ENCODE results near the gene KIF5C. TPM values are rescaled to one million over a fixed set of nuclear protein-coding genes. Genes with fewer than 3 reads are reported as not detected.

Gene KIF5C
- total RNA-seq, 2 experiments from 2014 or later = 8.1 to 22.2 TPM

GRCh38 chr2:149002378-149002890 lies 127.4 kb downstream of the KIF5C start:
- no TSS peak for BruUV-seq (replicated peaks)
- H3K4me1 ChIP-seq (ENCODE audit: insufficient read depth, low read length, poor library complexity, severe bottlenecking) = no peaks in the 10 kb centered on the region
- H2AFZ ChIP-seq (ENCODE audit: low read length) = no peak overlapping the region
- H3K9me3 ChIP-seq (ENCODE audit: low read length) = no peaks in the 10 kb centered on the region
- H4K20me1 ChIP-seq (ENCODE audit: insufficient read depth, low read length) = no peaks in the 10 kb centered on the region
- H3K27ac ChIP-seq (ENCODE audit: low read depth, low read length, poor library complexity, severe bottlenecking) = no peak overlapping the region
- CTCF ChIA-PET (ENCODE audit: unreplicated experiment) = no interaction called here
- H3K4me3 ChIP-seq (ENCODE audit: low read depth, low read length, poor library complexity, severe bottlenecking) = no peak overlapping the region
- no peak for DNase-seq (ENCODE audit: low spot score)
- no peaks in the 10 kb centered on the region for H3K79me2 ChIP-seq (ENCODE audit: insufficient read depth, low read depth, low read length)
- POLR2A ChIA-PET = no interaction called here
- TF ChIP-seq CTCF (conservative IDR thresholded peaks at IDR 0.05; ENCODE audit: low read length) = no peak
- TF ChIP-seq EZH2phosphoT487 (IDR thresholded peaks at IDR 0.05; ENCODE audit: borderline replicate concordance, low read depth, low read length) = no peak
- peaks cover 8% of the 10 kb centered on the region; the same call in 1 of the 2 replicates for H3K36me3 ChIP-seq (ENCODE audit: insufficient read depth, low read length)
- H3K9me2 ChIP-seq (ENCODE audit: insufficient read depth, low read length) = no peaks in the 10 kb centered on the region
- intact Hi-C loops (cut with micrococcal nuclease; ENCODE audit: unreplicated experiment) = no loop called here
- no peak overlapping the region for H3K4me2 ChIP-seq (ENCODE audit: low read length)

- no peak for DNase-seq (ENCODE audit: low spot score)
- H3K9me2 ChIP-seq (ENCODE audit: insufficient read depth, low read length) = no peaks in the 10 kb centered on the region
- H3K4me2 ChIP-seq (ENCODE audit: low read length) = no peak overlapping the region
- TF ChIP-seq CTCF (conservative IDR thresholded peaks at IDR 0.05; ENCODE audit: low read length) = no peak
- no peak for TF ChIP-seq EZH2phosphoT487 (IDR thresholded peaks at IDR 0.05; ENCODE audit: borderline replicate concordance, low read depth, low read length)
- no peaks in the 10 kb centered on the region for H3K79me2 ChIP-seq (ENCODE audit: insufficient read depth, low read depth, low read length)
- CTCF ChIA-PET (ENCODE audit: unreplicated experiment) = no interaction called here
- BruUV-seq (replicated peaks) = no TSS peak
- POLR2A ChIA-PET = no interaction called here
- H4K20me1 ChIP-seq (ENCODE audit: insufficient read depth, low read length) = no peaks in the 10 kb centered on the region
- H2AFZ ChIP-seq (ENCODE audit: low read length) = no peak overlapping the region
- H3K36me3 ChIP-seq (ENCODE audit: insufficient read depth, low read length) = peaks cover 11% of the 10 kb centered on the region; the same call in 1 of the 2 replicates
- no peaks in the 10 kb centered on the region for H3K4me1 ChIP-seq (ENCODE audit: insufficient read depth, low read length, poor library complexity, severe bottlenecking)
- H3K4me3 ChIP-seq (ENCODE audit: low read depth, low read length, poor library complexity, severe bottlenecking) = no peak overlapping the region
- no peaks in the 10 kb centered on the region for H3K9me3 ChIP-seq (ENCODE audit: low read length)
- H3K27ac ChIP-seq (ENCODE audit: low read depth, low read length, poor library complexity, severe bottlenecking) = no peak overlapping the region
- intact Hi-C loops (cut with micrococcal nuclease; ENCODE audit: unreplicated experiment) = no loop called here
These were observed 128.1 kb downstream of the KIF5C start for GRCh38 chr2:149002891-149003740.

- H2AFZ ChIP-seq (ENCODE audit: low read length) = no peak overlapping the region
- intact Hi-C loops (cut with micrococcal nuclease; ENCODE audit: unreplicated experiment) = no loop called here
- ChIA-PET CTCF (ENCODE audit: unreplicated experiment) (no interaction called here), POLR2A (interaction anchor here (0.5 kb wide), 1 partner anchor 146 kb away, joined by 3 read pairs; no protein-coding TSS in a partner anchor)
- no peak overlapping the region for H3K4me2 ChIP-seq (ENCODE audit: low read length)
- H3K79me2 ChIP-seq (ENCODE audit: insufficient read depth, low read depth, low read length) = no peaks in the 10 kb centered on the region
- no peak for DNase-seq (ENCODE audit: low spot score)
- H3K9me3 ChIP-seq (ENCODE audit: low read length) = no peaks in the 10 kb centered on the region
- H3K27ac ChIP-seq (ENCODE audit: low read depth, low read length, poor library complexity, severe bottlenecking) = no peak overlapping the region
- peaks cover 15% of the 10 kb centered on the region; the same call in 1 of the 2 replicates for H3K36me3 ChIP-seq (ENCODE audit: insufficient read depth, low read length)
- BruUV-seq (replicated peaks) = no TSS peak
- H3K4me1 ChIP-seq (ENCODE audit: insufficient read depth, low read length, poor library complexity, severe bottlenecking) = no peaks in the 10 kb centered on the region
- H4K20me1 ChIP-seq (ENCODE audit: insufficient read depth, low read length) = no peaks in the 10 kb centered on the region
- H3K4me3 ChIP-seq (ENCODE audit: low read depth, low read length, poor library complexity, severe bottlenecking) = no peak overlapping the region
- no peaks in the 10 kb centered on the region for H3K9me2 ChIP-seq (ENCODE audit: insufficient read depth, low read length)
- no peak for TF ChIP-seq EZH2phosphoT487 (IDR thresholded peaks at IDR 0.05; ENCODE audit: borderline replicate concordance, low read depth, low read length)
- no peak for TF ChIP-seq CTCF (conservative IDR thresholded peaks at IDR 0.05; ENCODE audit: low read length)
These were observed 129.8 kb downstream of the KIF5C start for GRCh38 chr2:149004836-149005235.

Data from OCI-LY7 (cell line).